ENCODE data around the gene CCDC187. TPM values are rescaled to one million over a fixed set of nuclear protein-coding genes. Genes with fewer than 3 reads are reported as not detected.
A peak's percentile ranks its signal among the peaks of the same experiment; 100 is the strongest.

CCDC187 gene
- total RNA-seq, 6 experiments from 2014 or later: 0.09 to 0.80 (median 0.62) TPM; not detected in 3

GRCh38 chr9:136242918-136243525 lies 60.9 kb downstream of the CCDC187 start:
- Histone ChIP-seq H3K4me1 (peaks cover 0 to 16% (median 4%) of the 10 kb centered on the region in 4 donors), H3K27ac (no peak overlapping the region), H3K27me3 (no peaks in the 10 kb centered on the region), H3K4me3 (no peak overlapping the region), H3K9me3 (no peaks in the 10 kb centered on the region), H3K36me3 (no peaks in the 10 kb centered on the region)
- WGBS (ENCODE audit: insufficient coverage, low coverage, low lambda C conversion rate, missing lambda C conversion rate): 42% methylated on average over 3 of the region's 6 CpGs
- intact Hi-C loops (cut with DNase I): no loop called here
- peak in 2 of 4 donors; percentile 29 to 35 for ATAC-seq
- TF ChIP-seq POLR2A (IDR thresholded peaks at IDR 0.05): no peak
- TF ChIP-seq, protein P1, sequence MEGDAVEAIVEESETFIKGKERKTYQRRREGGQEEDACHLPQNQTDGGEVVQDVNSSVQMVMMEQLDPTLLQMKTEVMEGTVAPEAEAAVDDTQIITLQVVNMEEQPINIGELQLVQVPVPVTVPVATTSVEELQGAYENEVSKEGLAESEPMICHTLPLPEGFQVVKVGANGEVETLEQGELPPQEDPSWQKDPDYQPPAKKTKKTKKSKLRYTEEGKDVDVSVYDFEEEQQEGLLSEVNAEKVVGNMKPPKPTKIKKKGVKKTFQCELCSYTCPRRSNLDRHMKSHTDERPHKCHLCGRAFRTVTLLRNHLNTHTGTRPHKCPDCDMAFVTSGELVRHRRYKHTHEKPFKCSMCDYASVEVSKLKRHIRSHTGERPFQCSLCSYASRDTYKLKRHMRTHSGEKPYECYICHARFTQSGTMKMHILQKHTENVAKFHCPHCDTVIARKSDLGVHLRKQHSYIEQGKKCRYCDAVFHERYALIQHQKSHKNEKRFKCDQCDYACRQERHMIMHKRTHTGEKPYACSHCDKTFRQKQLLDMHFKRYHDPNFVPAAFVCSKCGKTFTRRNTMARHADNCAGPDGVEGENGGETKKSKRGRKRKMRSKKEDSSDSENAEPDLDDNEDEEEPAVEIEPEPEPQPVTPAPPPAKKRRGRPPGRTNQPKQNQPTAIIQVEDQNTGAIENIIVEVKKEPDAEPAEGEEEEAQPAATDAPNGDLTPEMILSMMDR (IDR thresholded peaks at IDR 0.05): peak in 1 of 4 donors; percentile 30
- DNase-seq: no peak

GRCh38 chr9:136242248-136242647 lies 61.6 kb downstream of the CCDC187 start:
- no peaks in the 10 kb centered on the region for H3K36me3 ChIP-seq
- H3K27ac ChIP-seq: no peak overlapping the region
- ATAC-seq: no peak
- WGBS (ENCODE audit: insufficient coverage, low coverage, low lambda C conversion rate, missing lambda C conversion rate): 80% methylated on average over 3 of the region's 8 CpGs
- H3K27me3 ChIP-seq: no peaks in the 10 kb centered on the region
- no peaks in the 10 kb centered on the region for H3K9me3 ChIP-seq
- H3K4me3 ChIP-seq: no peak overlapping the region
- intact Hi-C loops (cut with DNase I): no loop called here
- TF ChIP-seq, protein P1 (IDR thresholded peaks at IDR 0.05): no peak
- no peak for TF ChIP-seq POLR2A (IDR thresholded peaks at IDR 0.05)
- H3K4me1 ChIP-seq: peaks cover 0 to 16% (median 4%) of the 10 kb centered on the region in 4 donors
- no peak for DNase-seq

GRCh38 chr9:136241542-136241941 lies 62.4 kb downstream of the CCDC187 start:
- Histone ChIP-seq H3K27ac (no peak overlapping the region), H3K27me3 (no peaks in the 10 kb centered on the region), H3K9me3 (no peaks in the 10 kb centered on the region), H3K36me3 (no peaks in the 10 kb centered on the region), H3K4me3 (no peak overlapping the region), H3K4me1 (peaks cover 0 to 16% (median 4%) of the 10 kb centered on the region in 4 donors)
- WGBS (ENCODE audit: insufficient coverage, low coverage, low lambda C conversion rate, missing lambda C conversion rate): 100% methylated on average over 9 of the region's 13 CpGs
- intact Hi-C loops (cut with DNase I): no loop called here
- no peak for TF ChIP-seq POLR2A (IDR thresholded peaks at IDR 0.05)
- TF ChIP-seq, protein P1 (IDR thresholded peaks at IDR 0.05): no peak
- no peak for DNase-seq
- no peak for ATAC-seq

GRCh38 chr9:136240941-136241340 lies 63.0 kb downstream of the CCDC187 start:
- no peak for ATAC-seq
- H3K9me3 ChIP-seq: no peaks in the 10 kb centered on the region
- no peaks in the 10 kb centered on the region for H3K36me3 ChIP-seq
- H3K27ac ChIP-seq: no peak overlapping the region
- no peak overlapping the region for H3K4me3 ChIP-seq
- no peaks in the 10 kb centered on the region for H3K27me3 ChIP-seq
- peaks cover 0 to 16% (median 4%) of the 10 kb centered on the region in 4 donors for H3K4me1 ChIP-seq
- DNase-seq: no peak
- 96% methylated on average over 10 of the region's 20 CpGs for WGBS (ENCODE audit: insufficient coverage, low coverage, low lambda C conversion rate, missing lambda C conversion rate)
- TF ChIP-seq, protein P1 (IDR thresholded peaks at IDR 0.05): no peak
- no peak for TF ChIP-seq POLR2A (IDR thresholded peaks at IDR 0.05)
- intact Hi-C loops (cut with DNase I): no loop called here

All from right lobe of liver (tissue), 6 donors.